HG02623 (cell line): ENCODE measurements around the gene GPSM1.
"Not testable (repeated sequence)": the region's sequence is repeated elsewhere in the genome, so short reads cannot be mapped to it uniquely, and the experiment has no call there.

Experiments used
- ATAC-seq: cut with Tn5 transposase; IDR thresholded peaks from one replicate; pipeline ENCODE4 v1.9.1; 2021; ENCODE audit warnings: moderate library complexity; ENCODE audit not compliant: unreplicated experiment

The GPSM1 gene

GRCh38 chr9:136343121-136343883, 16.0 kb downstream of the GPSM1 start:
- ATAC-seq: no peak

GRCh38 chr9:136343884-136344269, 16.5 kb downstream of the GPSM1 start:
- no peak for ATAC-seq

- no peak for ATAC-seq
These were observed 17.4 kb downstream of the GPSM1 start for GRCh38 chr9:136344544-136345280.

GRCh38 chr9:136345281-136346156, 18.2 kb downstream of the GPSM1 start:
- no peak for ATAC-seq

GRCh38 chr9:136346157-136346481, 18.8 kb downstream of the GPSM1 start:
- ATAC-seq: no peak

GRCh38 chr9:136346927-136347465, 19.7 kb downstream of the GPSM1 start:
- ATAC-seq: no peak

- no peak for ATAC-seq
These were observed 20.3 kb downstream of the GPSM1 start for GRCh38 chr9:136347472-136348256.

- ATAC-seq: no peak
These were observed 21.4 kb downstream of the GPSM1 start for GRCh38 chr9:136348691-136349090.

- ATAC-seq: no peak
These were observed 22.2 kb downstream of the GPSM1 start for GRCh38 chr9:136349546-136349945.

- no peak for ATAC-seq
These were observed 24.0 kb downstream of the GPSM1 start for GRCh38 chr9:136351252-136351800.

- ATAC-seq: not testable (repeated sequence)
These were observed 24.5 kb downstream of the GPSM1 start for GRCh38 chr9:136351868-136352267.

GRCh38 chr9:136352682-136353081, 25.3 kb downstream of the GPSM1 start:
- ATAC-seq: no peak

- no peak for ATAC-seq
These were observed 25.7 kb downstream of the GPSM1 start for GRCh38 chr9:136353088-136353487.

GRCh38 chr9:136353757-136354488, 26.6 kb downstream of the GPSM1 start:
- ATAC-seq: no peak

- ATAC-seq: no peak
These were observed 27.3 kb downstream of the GPSM1 start for GRCh38 chr9:136354592-136355085.

GRCh38 chr9:136355616-136356557, 28.5 kb downstream of the GPSM1 start:
- ATAC-seq: no peak

- no peak for ATAC-seq
These were observed 29.9 kb downstream of the GPSM1 start for GRCh38 chr9:136357202-136357725.

- ATAC-seq: no peak
These were observed 30.7 kb downstream of the GPSM1 start for GRCh38 chr9:136358016-136358415.
